GM18861 (cell line): ENCODE measurements around the gene TTLL7.
"Not testable (repeated sequence)": the region's sequence is repeated elsewhere in the genome, so short reads cannot be mapped to it uniquely, and the experiment has no call there.

ENCODE experiments used
- ATAC-seq: cut with Tn5 transposase; IDR thresholded peaks from one replicate; pipeline ENCODE4 v1.9.1; 2021; ENCODE audit not compliant: unreplicated experiment

Gene TTLL7

GRCh38 chr1:83996191-83996590 is 2.7 kb downstream of the TTLL7 start:
- ATAC-seq = no peak

GRCh38 chr1:83995649-83996048 is 3.3 kb downstream of the TTLL7 start:
- ATAC-seq = no peak

GRCh38 chr1:83994111-83994510 is 4.8 kb downstream of the TTLL7 start:
- no peak for ATAC-seq

- ATAC-seq = no peak
Observed at GRCh38 chr1:83990734-83991133, 8.2 kb downstream of the TTLL7 start.

GRCh38 chr1:83985048-83985447 is 13.9 kb downstream of the TTLL7 start:
- ATAC-seq = no peak

- not testable (repeated sequence) for ATAC-seq
Observed at GRCh38 chr1:83983918-83984317, 15.0 kb downstream of the TTLL7 start.

- no peak for ATAC-seq
Observed at GRCh38 chr1:83978056-83978455, 20.9 kb downstream of the TTLL7 start.

- ATAC-seq = no peak
Observed at GRCh38 chr1:83976920-83977319, 22.0 kb downstream of the TTLL7 start.

GRCh38 chr1:83970802-83971201 is 28.1 kb downstream of the TTLL7 start:
- ATAC-seq = no peak

- no peak for ATAC-seq
Observed at GRCh38 chr1:83970114-83970513, 28.8 kb downstream of the TTLL7 start.

GRCh38 chr1:83967336-83967735 is 31.6 kb downstream of the TTLL7 start:
- no peak for ATAC-seq

GRCh38 chr1:83964153-83964552 is 34.8 kb downstream of the TTLL7 start:
- ATAC-seq = no peak

- ATAC-seq = no peak
Observed at GRCh38 chr1:83961571-83962295, 37.2 kb downstream of the TTLL7 start.

GRCh38 chr1:83960669-83961277 is 38.2 kb downstream of the TTLL7 start:
- no peak for ATAC-seq

- ATAC-seq = no peak
Observed at GRCh38 chr1:83959824-83960498, 39.0 kb downstream of the TTLL7 start.

- ATAC-seq = no peak
Observed at GRCh38 chr1:83958704-83959103, 40.2 kb downstream of the TTLL7 start.

- ATAC-seq = no peak
Observed at GRCh38 chr1:83954166-83954823, 44.6 kb downstream of the TTLL7 start.

- no peak for ATAC-seq
Observed at GRCh38 chr1:83950106-83950661, 48.7 kb downstream of the TTLL7 start.

GRCh38 chr1:83942914-83943313 is 56.0 kb downstream of the TTLL7 start:
- no peak for ATAC-seq

GRCh38 chr1:83934550-83934949 is 64.4 kb downstream of the TTLL7 start:
- no peak for ATAC-seq

- ATAC-seq = no peak
Observed at GRCh38 chr1:83932693-83933092, 66.2 kb downstream of the TTLL7 start.
